ENCODE data around the gene FREM1. TPM values are rescaled to one million over a fixed set of nuclear protein-coding genes. Genes with fewer than 3 reads are reported as not detected.

FREM1 gene
- total and polyA plus RNA-seq, 9 donors = 0.61 to 9.2 (median 2.8) TPM

DNA sequence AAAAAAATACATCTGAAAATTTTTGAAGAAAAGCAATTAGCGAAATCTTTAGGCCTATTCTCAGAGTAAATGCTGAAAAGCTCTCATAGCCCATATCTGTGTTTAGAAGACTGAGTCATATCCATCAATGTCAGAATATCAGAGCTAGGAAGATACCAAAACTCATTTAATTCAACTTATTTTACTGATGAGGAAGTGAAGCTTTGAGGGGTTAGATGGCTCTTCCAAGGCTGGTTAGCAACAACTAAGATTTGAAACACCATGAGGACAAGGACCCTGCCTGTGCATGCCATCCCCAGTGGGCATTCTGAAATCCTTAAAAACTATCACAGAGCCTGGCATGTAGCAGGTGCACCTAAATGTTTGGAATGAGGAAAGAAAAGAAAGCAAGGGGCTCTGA lies 2.5 kb downstream of the FREM1 start:
- Histone ChIP-seq H3K27ac (no peak overlapping the region), H3K4me3 (no peak overlapping the region), H3K36me3 (no peaks in the 10 kb centered on the region), H3K27me3 (no peaks in the 10 kb centered on the region), H3K4me1 (ENCODE audit: insufficient read depth) (no peaks in the 10 kb centered on the region), H3K9me3 (no peaks in the 10 kb centered on the region)
- intact Hi-C loops (cut with DNase I) = no loop called here
- WGBS, 3 donors = 95 to 98% (median 97%) methylated on average over 1 of the region's 1 CpG
- TF ChIP-seq POLR2A (IDR thresholded peaks at IDR 0.05) (no peak), EP300 (IDR thresholded peaks at IDR 0.05) (no peak)
- TF ChIP-seq, protein P1, sequence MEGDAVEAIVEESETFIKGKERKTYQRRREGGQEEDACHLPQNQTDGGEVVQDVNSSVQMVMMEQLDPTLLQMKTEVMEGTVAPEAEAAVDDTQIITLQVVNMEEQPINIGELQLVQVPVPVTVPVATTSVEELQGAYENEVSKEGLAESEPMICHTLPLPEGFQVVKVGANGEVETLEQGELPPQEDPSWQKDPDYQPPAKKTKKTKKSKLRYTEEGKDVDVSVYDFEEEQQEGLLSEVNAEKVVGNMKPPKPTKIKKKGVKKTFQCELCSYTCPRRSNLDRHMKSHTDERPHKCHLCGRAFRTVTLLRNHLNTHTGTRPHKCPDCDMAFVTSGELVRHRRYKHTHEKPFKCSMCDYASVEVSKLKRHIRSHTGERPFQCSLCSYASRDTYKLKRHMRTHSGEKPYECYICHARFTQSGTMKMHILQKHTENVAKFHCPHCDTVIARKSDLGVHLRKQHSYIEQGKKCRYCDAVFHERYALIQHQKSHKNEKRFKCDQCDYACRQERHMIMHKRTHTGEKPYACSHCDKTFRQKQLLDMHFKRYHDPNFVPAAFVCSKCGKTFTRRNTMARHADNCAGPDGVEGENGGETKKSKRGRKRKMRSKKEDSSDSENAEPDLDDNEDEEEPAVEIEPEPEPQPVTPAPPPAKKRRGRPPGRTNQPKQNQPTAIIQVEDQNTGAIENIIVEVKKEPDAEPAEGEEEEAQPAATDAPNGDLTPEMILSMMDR (IDR thresholded peaks at IDR 0.05) = no peak
- DNase-seq = no peak

DNA sequence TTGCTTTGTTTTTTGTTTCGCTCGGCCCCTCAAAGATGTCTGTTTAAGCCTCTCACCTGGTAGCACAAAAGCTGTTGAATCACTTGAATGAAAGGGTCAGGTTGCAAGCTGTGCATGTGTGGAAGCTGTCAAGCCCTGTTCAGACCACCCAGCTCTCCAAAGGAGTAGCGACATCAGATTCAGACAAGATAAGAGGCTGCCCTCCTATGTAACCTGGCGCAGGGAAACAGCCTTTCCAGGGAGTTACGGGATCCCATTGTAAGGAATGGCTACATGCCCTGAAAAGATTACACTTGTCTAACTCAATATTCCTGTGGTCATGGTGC lies 2.9 kb downstream of the FREM1 start:
- intact Hi-C loops (cut with DNase I) = no loop called here
- no peak for DNase-seq
- Histone ChIP-seq H3K9me3 (no peaks in the 10 kb centered on the region), H3K27me3 (no peaks in the 10 kb centered on the region), H3K4me3 (no peak overlapping the region), H3K36me3 (no peaks in the 10 kb centered on the region), H3K27ac (no peak overlapping the region), H3K4me1 (ENCODE audit: insufficient read depth) (no peaks in the 10 kb centered on the region)
- 91 to 96% (median 93%) methylated on average over 5 of the region's 5 CpGs for WGBS, 3 donors
- no peak for TF ChIP-seq EP300 (IDR thresholded peaks at IDR 0.05)
- no peak for TF ChIP-seq POLR2A (IDR thresholded peaks at IDR 0.05)
- TF ChIP-seq, protein P1 (IDR thresholded peaks at IDR 0.05) = no peak

GRCh38 chr9:14906644-14907359 lies 3.4 kb downstream of the FREM1 start:
- H3K27me3 ChIP-seq = no peaks in the 10 kb centered on the region
- H3K4me3 ChIP-seq = no peak overlapping the region
- H3K36me3 ChIP-seq = no peaks in the 10 kb centered on the region
- no peaks in the 10 kb centered on the region for H3K9me3 ChIP-seq
- H3K4me1 ChIP-seq (ENCODE audit: insufficient read depth) = no peaks in the 10 kb centered on the region
- no peak overlapping the region for H3K27ac ChIP-seq
- WGBS, 3 donors = 24 to 46% (median 32%) methylated on average over 2 of the region's 2 CpGs
- no peak for TF ChIP-seq EP300 (IDR thresholded peaks at IDR 0.05)
- TF ChIP-seq, protein P1 (IDR thresholded peaks at IDR 0.05) = no peak
- no peak for TF ChIP-seq POLR2A (IDR thresholded peaks at IDR 0.05)
- intact Hi-C loops (cut with DNase I) = no loop called here
- no peak for DNase-seq

- Histone ChIP-seq H3K27ac (no peak overlapping the region), H3K36me3 (no peaks in the 10 kb centered on the region), H3K4me1 (ENCODE audit: insufficient read depth) (no peaks in the 10 kb centered on the region), H3K4me3 (no peak overlapping the region), H3K9me3 (no peaks in the 10 kb centered on the region), H3K27me3 (no peaks in the 10 kb centered on the region)
- WGBS, 3 donors = 60 to 72% (median 71%) methylated on average over 5 of the region's 5 CpGs
- TF ChIP-seq EP300 (IDR thresholded peaks at IDR 0.05) = no peak
- TF ChIP-seq, protein P1 (IDR thresholded peaks at IDR 0.05) = no peak
- TF ChIP-seq POLR2A (IDR thresholded peaks at IDR 0.05) = no peak
- no peak for DNase-seq
- intact Hi-C loops (cut with DNase I) = no loop called here
Observed at GRCh38 chr9:14906000-14906399, 4.2 kb downstream of the FREM1 start.
